ENCODE results near the gene MEAF6. TPM values are rescaled to one million over a fixed set of nuclear protein-coding genes. Genes with fewer than 3 reads are reported as not detected.

The MEAF6 gene
- total and polyA plus RNA-seq, 2 of the 4 experiments (the other 2 are of a cell fraction): 36.2 to 40.7 TPM

- Histone ChIP-seq H3K79me1 (ENCODE audit: low read depth in 1 of 2, low read length in 2 of 2) (no peaks in the 10 kb centered on the region), H3K36me3 (ENCODE audit: control insufficient read depth, insufficient read depth, low read length) (no peaks in the 10 kb centered on the region), H3K27ac (ENCODE audit: insufficient read depth, low read length) (no peak overlapping the region), H3K23ac (ENCODE audit: low read depth, low read length) (no peak overlapping the region), H4K20me1 (ENCODE audit: insufficient read depth, low read length) (no peaks in the 10 kb centered on the region), H4K8ac (ENCODE audit: low read depth in 2 of 2, low read length in 2 of 2) (no peak overlapping the region), H2BK20ac (ENCODE audit: low read depth, low read length) (no peak overlapping the region), H2AK5ac (ENCODE audit: low read depth, low read length) (no peak overlapping the region), H3K9ac (ENCODE audit: low read depth, low read length) (no peak overlapping the region), H3K4ac (ENCODE audit: low read depth, low read length) (no peak overlapping the region), H3K56ac (ENCODE audit: extremely low read depth, insufficient read depth, low read length) (no peak overlapping the region), H2AFZ (replicated peaks; ENCODE audit: low read length, poor library complexity) (no peak overlapping the region), H2BK5ac (ENCODE audit: low read depth, low read length, poor library complexity, severe bottlenecking) (no peak overlapping the region), H3K9me1 (ENCODE audit: insufficient read depth, low read length) (0 out of 2 replicates have a peak, but pooled peaks cover 5% of the 10 kb centered on the region), H3K4me3 (ENCODE audit: insufficient read depth, low read depth, low read length) (no peak overlapping the region), H4K91ac (ENCODE audit: insufficient read depth, low read depth, low read length) (no peak overlapping the region), H3K27me3 (ENCODE audit: control insufficient read depth, insufficient read depth, low read length) (no peaks in the 10 kb centered on the region), H3K4me1 (ENCODE audit: control insufficient read depth, insufficient read depth, low read length) (peaks cover 7% of the 10 kb centered on the region), H2BK15ac (ENCODE audit: low read depth, low read length) (no peak overlapping the region), H4K5ac (ENCODE audit: low read depth, low read length) (no peak overlapping the region), H3K4me2 (ENCODE audit: low read depth, low read length) (no peak overlapping the region), H2BK120ac (ENCODE audit: low read depth, low read length) (no peak overlapping the region), H3K14ac (replicated peaks; ENCODE audit: low read depth, low read length) (no peak overlapping the region), H3K9me3 (ENCODE audit: control insufficient read depth, insufficient read depth, low read length) (no peaks in the 10 kb centered on the region), H3K18ac (ENCODE audit: low read depth, low read length) (no peak overlapping the region), H2AK9ac (replicated peaks; ENCODE audit: low read depth, low read length, poor library complexity) (no peak overlapping the region)
- no TSS peak for BruUV-seq (replicated peaks)
- dilution Hi-C loops (cut with HindIII; ENCODE audit: low sequenced_read_pairs, unreplicated experiment): no loop called here
- ChIA-PET CTCF (interaction anchor here (1.0 kb wide), 1 partner anchor 24 kb away, joined by 3 read pairs; no protein-coding TSS in a partner anchor), POLR2A (ENCODE audit: unreplicated experiment) (no interaction called here)
- no peak for ATAC-seq (ENCODE audit: low read depth)
- no peak for DNase-seq
- intact Hi-C loops (cut with micrococcal nuclease): no loop called here
- no CpG with 5 or more reads among the region's 9 CpGs for WGBS, 2 experiments (ENCODE audit: extremely low coverage in 2 of 2, insufficient read length in 1 of 2)
- in situ Hi-C loops (cut with MboI; ENCODE audit: low sequenced_read_pairs): no loop called here
- TF ChIP-seq USF2 (IDR thresholded peaks at IDR 0.05; ENCODE audit: low read depth, low read length) (no peak), FOS (IDR thresholded peaks at IDR 0.05; ENCODE audit: low read depth, low read length) (no peak), ELK1 (IDR thresholded peaks at IDR 0.05; ENCODE audit: borderline replicate concordance, low read depth, low read length) (no peak), CHD1 (IDR thresholded peaks at IDR 0.05; ENCODE audit: low read depth, low read length) (no peak), SMC3 (IDR thresholded peaks at IDR 0.05; ENCODE audit: low read depth, low read length) (no peak), CEBPB (IDR thresholded peaks at IDR 0.05; ENCODE audit: low read depth, low read length) (no peak), RCOR1 (IDR thresholded peaks at IDR 0.05; ENCODE audit: insufficient replicate concordance, low read length) (no peak), MXI1 (IDR thresholded peaks at IDR 0.05; ENCODE audit: borderline replicate concordance, low read depth, low read length) (no peak), BHLHE40 (IDR thresholded peaks at IDR 0.05; ENCODE audit: low read depth, low read length) (no peak), RAD21 (IDR thresholded peaks at IDR 0.05; ENCODE audit: low read length) (no peak), NFE2L2 (IDR thresholded peaks at IDR 0.05; ENCODE audit: low read depth, low read length) (no peak), MAFK (IDR thresholded peaks at IDR 0.05; ENCODE audit: low read depth, low read length) (no peak), MAZ (IDR thresholded peaks at IDR 0.05; ENCODE audit: borderline replicate concordance, low read depth, low read length) (no peak), RFX5 (IDR thresholded peaks at IDR 0.05; ENCODE audit: low read depth, low read length) (no peak)
Measured at GRCh38 chr1:37461698-37462436, 52.7 kb downstream of the MEAF6 start.
